Peyer's patch (tissue), 4 donors: ENCODE measurements around the gene SLC4A1.

Experiments used
- CTCF ChIP-seq, 6 experiments: fragments of 450-650 bp in 4 of 6; fragments of 200-600 bp in 2 of 6; sonication (generic) in 1 of 6; IDR thresholded peaks; one replicate each; pipeline ENCODE4 v1.5.1; 2017 to 2019; ENCODE audit warnings: antibody characterized with exemption in 6 of 6, mild to moderate bottlenecking in 3 of 6, moderate library complexity in 1 of 6
- POLR2A ChIP-seq, 2 donors: fragments of 450-650 bp; IDR thresholded peaks; one replicate each; pipeline ENCODE4 v1.5.1; 2017; ENCODE audit warnings: antibody characterized with exemption in 2 of 2, mild to moderate bottlenecking in 2 of 2, moderate library complexity in 2 of 2

- TF ChIP-seq CTCF (IDR thresholded peaks at IDR 0.05) (no peak), POLR2A (IDR thresholded peaks at IDR 0.05) (no peak)
Measured at GRCh38 chr17:44229090-44229489, 38.8 kb downstream of the SLC4A1 start.
